Liver (tissue), 9 donors: Measurements from ENCODE around the gene SERPINB13. TPM values are rescaled to one million over a fixed set of nuclear protein-coding genes. Genes with fewer than 3 reads are reported as not detected.

Experiments
- DNase-seq: peaks from one replicate; pipeline ENCODE4 v3.0.0-alpha.2; 2017; ENCODE audit warnings: low spot score
- H3K27ac ChIP-seq, 2 donors: one replicate each; pipeline ENCODE4 v1.7.0; 2013; ENCODE audit warnings: inconsistent platforms in 2 of 2, low read length in 2 of 2, control low read depth in 1 of 2, low read depth in 1 of 2, mild to moderate bottlenecking in 1 of 2
- H3K27me3 ChIP-seq, 4 donors: one replicate each; pipeline versions ENCODE4 v1.6.1 to v1.7.0; 2013; ENCODE audit warnings: low read length in 3 of 4, inconsistent platforms in 1 of 4, mild to moderate bottlenecking in 1 of 4, moderate library complexity in 1 of 4; ENCODE audit not compliant: control insufficient read depth in 4 of 4, insufficient read depth in 4 of 4
- H3K36me3 ChIP-seq, 4 donors: one replicate each; pipeline versions ENCODE4 v1.6.1 to v1.7.0; 2013; ENCODE audit warnings: low read length in 3 of 4, mild to moderate bottlenecking in 3 of 4, low read depth in 1 of 4, moderate library complexity in 1 of 4; ENCODE audit not compliant: control insufficient read depth in 4 of 4, insufficient read depth in 3 of 4
- H3K4me1 ChIP-seq, 4 donors: one replicate each; pipeline versions ENCODE4 v1.6.1 to v1.7.0; 2013; ENCODE audit warnings: low read length in 3 of 4, mild to moderate bottlenecking in 3 of 4, moderate library complexity in 1 of 4; ENCODE audit not compliant: control insufficient read depth in 4 of 4, insufficient read depth in 4 of 4
- H3K4me3 ChIP-seq, 3 donors: one replicate each; pipeline versions ENCODE4 v1.6.1 to v1.7.0; 2013; ENCODE audit warnings: low read length in 3 of 3, control low read depth in 1 of 3, low read depth in 1 of 3, mild to moderate bottlenecking in 1 of 3
- H3K9ac ChIP-seq, 2 donors: one replicate each; pipeline ENCODE4 v1.7.0; 2013; ENCODE audit warnings: low read length in 2 of 2, mild to moderate bottlenecking in 2 of 2, moderate library complexity in 2 of 2, control low read depth in 1 of 2, low read depth in 1 of 2
- H3K9me3 ChIP-seq, 4 donors: one replicate each; pipeline versions ENCODE4 v1.6.1 to v1.7.0; 2013; ENCODE audit warnings: low read length in 3 of 4; ENCODE audit not compliant: control insufficient read depth in 4 of 4
- ATF3 ChIP-seq: IDR thresholded peaks from 2 replicates; pipeline ENCODE4 v1.6.1; 2016; ENCODE audit warnings: antibody characterized with exemption
- CTCF ChIP-seq: fragments of 150-350 bp; IDR thresholded peaks from 2 replicates; pipeline ENCODE4 v1.5.1; 2017; ENCODE audit warnings: improper control_type of control experiment, low read depth, low read length; ENCODE audit not compliant: missing input control
- EGR1 ChIP-seq, 2 donors: IDR thresholded peaks; 2 replicates each; pipeline ENCODE4 v1.6.1; 2016 to 2018; ENCODE audit warnings: antibody characterized with exemption in 2 of 2, low read depth in 2 of 2
- FOXA1 ChIP-seq: IDR thresholded peaks from 2 replicates; pipeline ENCODE4 v1.6.1; 2016; ENCODE audit warnings: antibody characterized with exemption
- FOXA2 ChIP-seq: IDR thresholded peaks from 2 replicates; pipeline ENCODE4 v1.6.1; 2016; ENCODE audit warnings: antibody characterized with exemption
- GABPA ChIP-seq, 2 donors: IDR thresholded peaks in 1 of 2; conservative IDR thresholded peaks in 1 of 2; 2 replicates each; pipeline ENCODE4 v1.6.1; 2016; ENCODE audit warnings: antibody characterized with exemption in 2 of 2, mild to moderate bottlenecking in 1 of 2, moderate library complexity in 1 of 2
- HNF4A ChIP-seq, 2 donors: conservative IDR thresholded peaks; 2 replicates each; pipeline ENCODE4 v1.6.1; 2016; ENCODE audit warnings: antibody characterized with exemption in 2 of 2, mild to moderate bottlenecking in 2 of 2
- HNF4G ChIP-seq: IDR thresholded peaks from 2 replicates; pipeline ENCODE4 v1.6.1; 2016; ENCODE audit warnings: antibody characterized with exemption
- JUND ChIP-seq, 2 donors: IDR thresholded peaks; 2 replicates each; pipeline ENCODE4 v1.6.1; 2016; ENCODE audit warnings: antibody characterized with exemption in 2 of 2
- MAX ChIP-seq: IDR thresholded peaks from 2 replicates; pipeline ENCODE4 v1.6.1; 2016; ENCODE audit warnings: antibody characterized with exemption
- NR2F2 ChIP-seq: IDR thresholded peaks from 2 replicates; pipeline ENCODE4 v1.6.1; 2016; ENCODE audit warnings: antibody characterized with exemption
- RAD21 ChIP-seq, 2 donors: IDR thresholded peaks; 2 replicates each; pipeline ENCODE4 v1.6.1; 2016; ENCODE audit warnings: antibody characterized with exemption in 2 of 2, mild to moderate bottlenecking in 2 of 2
- REST ChIP-seq: IDR thresholded peaks from 2 replicates; pipeline ENCODE4 v1.6.1; 2016; ENCODE audit warnings: antibody characterized with exemption, mild to moderate bottlenecking
- RXRA ChIP-seq, 2 donors: IDR thresholded peaks; 2 replicates each; pipeline ENCODE4 v1.6.1; 2017 to 2018; ENCODE audit warnings: antibody characterized with exemption in 2 of 2, mild to moderate bottlenecking in 1 of 2
- SP1 ChIP-seq: IDR thresholded peaks from 2 replicates; pipeline ENCODE4 v1.6.1; 2018; ENCODE audit warnings: antibody characterized with exemption, mild to moderate bottlenecking
- TAF1 ChIP-seq: conservative IDR thresholded peaks from 2 replicates; pipeline ENCODE4 v1.6.1; 2016; ENCODE audit warnings: antibody characterized with exemption, mild to moderate bottlenecking
- YY1 ChIP-seq: IDR thresholded peaks from 2 replicates; pipeline ENCODE4 v1.6.1; 2016; ENCODE audit warnings: antibody characterized with exemption, mild to moderate bottlenecking
- ZBTB33 ChIP-seq: IDR thresholded peaks from 2 replicates; pipeline ENCODE4 v1.6.1; 2016; ENCODE audit warnings: antibody characterized with exemption
- WGBS: extraction: QIAGEN DNeasy Blood & Tissue Kit; methylation state at CpG from one replicate; pipeline ENCODE4 v1.1.7; 2013; 5-methylcytosine and 5-hydroxymethylcytosine counted together
- polyA plus RNA-seq, 2 donors: library from polyadenylated mRNA; stranded (reverse) in 1 of 2; unstranded in 1 of 2; fragments of 200-250 nt in 1 of 2; fragments of >200 nt in 1 of 2; fragmentation: Nextera tagmentation in 1 of 2; extraction: Ambion mirVana in 1 of 2; gene quantifications; one replicate each; pipeline versions ENCODE4 v1.2.1 to v1.2.3, GENCODE V29; 2013 to 2015
- total RNA-seq, 2 donors: library from RNA; depleted of rRNA; stranded (reverse); fragments of >200 nt; gene quantifications; one replicate each; pipeline ENCODE4 v1.2.3, GENCODE V29; 2014
- donor health status: healthy.
- donor health status: healthy.
- donor health status: healthy.
- donor health status: healthy.
- donor health status: healthy.

Gene SERPINB13
- total and polyA plus RNA-seq, 4 donors, result not detected

- Histone ChIP-seq H3K4me3 (no peak overlapping the region), H3K27me3 (peaks cover 0 to 3% (median 0%) of the 10 kb centered on the region in 4 donors), H3K9me3 (no peaks in the 10 kb centered on the region), H3K9ac (no peak overlapping the region), H3K27ac (no peak overlapping the region), H3K4me1 (peaks cover 0 to 2% (median 0%) of the 10 kb centered on the region in 4 donors), H3K36me3 (no peaks in the 10 kb centered on the region)
- WGBS, result 23% methylated on average over 1 of the region's 1 CpG
- DNase-seq, result no peak
- TF ChIP-seq ATF3 (no peak), CTCF (no peak), RXRA (IDR thresholded peaks at IDR 0.05) (no peak), TAF1 (no peak), FOXA2 (no peak), RAD21 (IDR thresholded peaks at IDR 0.05) (no peak), REST (no peak), SP1 (no peak), JUND (IDR thresholded peaks at IDR 0.05) (no peak), HNF4G (no peak), GABPA (IDR thresholded peaks at IDR 0.05 in 1 of 2, conservative IDR thresholded peaks at IDR 0.05 in 1 of 2) (no peak), NR2F2 (no peak), FOXA1 (no peak), YY1 (no peak), HNF4A (conservative IDR thresholded peaks at IDR 0.05) (no peak), EGR1 (IDR thresholded peaks at IDR 0.05; ENCODE audit: low read depth in 2 of 2) (no peak), ZBTB33 (no peak), MAX (no peak)
These were observed 37.1 kb upstream of the SERPINB13 start for GRCh38 chr18:63550068-63550467.
